NT2/D1 (cell line): ENCODE measurements around the gene SUSD5.

ENCODE experiments used
- SUZ12 ChIP-seq: IDR thresholded peaks from 2 replicates; pipeline ENCODE4 v1.6.1; 2011; ENCODE audit not compliant: insufficient read length, insufficient read depth; ENCODE audit errors: extremely low read depth
- YY1 ChIP-seq: IDR thresholded peaks from 2 replicates; pipeline ENCODE4 v1.6.1; 2011; ENCODE audit not compliant: insufficient read length, insufficient read depth
- ZNF274 ChIP-seq: IDR thresholded peaks from 2 replicates; pipeline ENCODE4 v1.6.1; 2011; ENCODE audit warnings: mild to moderate bottlenecking, low read depth, low read length

- TF ChIP-seq ZNF274 (no peak), SUZ12 (no peak), YY1 (no peak)
These were observed 21.7 kb upstream of the SUSD5 start for GRCh38 chr3:33240261-33240660.
